ENCODE measurements around the gene CRYBA2.

DNA sequence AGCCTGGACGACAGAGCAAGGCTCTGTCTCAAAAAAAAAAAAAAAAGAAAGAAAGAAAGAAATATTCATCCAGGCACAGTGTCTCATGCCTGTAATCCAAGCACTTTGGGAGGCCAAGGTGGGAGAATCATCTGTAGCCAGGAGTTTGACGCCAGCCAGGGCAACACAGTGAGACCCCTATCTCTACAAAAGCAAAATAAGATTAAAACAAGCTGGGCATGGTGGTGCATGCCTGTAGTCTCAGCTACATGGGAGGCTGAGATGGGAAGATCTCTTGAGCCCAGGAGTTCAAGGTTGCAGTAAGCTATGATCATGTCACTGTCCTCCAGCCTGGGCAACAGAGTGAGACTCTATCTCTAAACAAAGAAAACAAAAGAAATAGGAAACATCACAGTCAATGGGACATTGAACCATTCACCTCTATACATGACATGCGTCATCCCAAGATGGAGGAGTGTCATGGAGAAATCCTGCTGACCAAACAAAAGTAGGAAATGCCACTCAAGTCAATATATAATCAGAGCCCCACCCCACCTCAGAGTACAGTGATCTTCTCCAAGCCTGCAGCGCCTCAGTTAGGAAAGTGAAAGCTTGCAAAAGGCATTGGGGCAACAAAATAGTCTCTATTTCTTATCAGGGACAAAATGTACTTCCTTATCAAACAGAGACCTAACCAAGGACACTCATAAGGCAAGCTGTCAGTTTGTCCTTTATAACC is 18.0 kb downstream of the CRYBA2 start:
- TF ChIP-seq, protein P1, sequence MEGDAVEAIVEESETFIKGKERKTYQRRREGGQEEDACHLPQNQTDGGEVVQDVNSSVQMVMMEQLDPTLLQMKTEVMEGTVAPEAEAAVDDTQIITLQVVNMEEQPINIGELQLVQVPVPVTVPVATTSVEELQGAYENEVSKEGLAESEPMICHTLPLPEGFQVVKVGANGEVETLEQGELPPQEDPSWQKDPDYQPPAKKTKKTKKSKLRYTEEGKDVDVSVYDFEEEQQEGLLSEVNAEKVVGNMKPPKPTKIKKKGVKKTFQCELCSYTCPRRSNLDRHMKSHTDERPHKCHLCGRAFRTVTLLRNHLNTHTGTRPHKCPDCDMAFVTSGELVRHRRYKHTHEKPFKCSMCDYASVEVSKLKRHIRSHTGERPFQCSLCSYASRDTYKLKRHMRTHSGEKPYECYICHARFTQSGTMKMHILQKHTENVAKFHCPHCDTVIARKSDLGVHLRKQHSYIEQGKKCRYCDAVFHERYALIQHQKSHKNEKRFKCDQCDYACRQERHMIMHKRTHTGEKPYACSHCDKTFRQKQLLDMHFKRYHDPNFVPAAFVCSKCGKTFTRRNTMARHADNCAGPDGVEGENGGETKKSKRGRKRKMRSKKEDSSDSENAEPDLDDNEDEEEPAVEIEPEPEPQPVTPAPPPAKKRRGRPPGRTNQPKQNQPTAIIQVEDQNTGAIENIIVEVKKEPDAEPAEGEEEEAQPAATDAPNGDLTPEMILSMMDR (IDR thresholded peaks at IDR 0.05), result no peak
- no peak for TF ChIP-seq POLR2A (IDR thresholded peaks at IDR 0.05)
